ENCODE data around the gene MMP17. TPM values are rescaled to one million over a fixed set of nuclear protein-coding genes. Genes with fewer than 3 reads are reported as not detected.
A peak's percentile ranks its signal among the peaks of the same experiment; 100 is the strongest.

MMP17 gene
- total and polyA plus RNA-seq, 9 donors = 0.78 to 15.6 (median 13.3) TPM

DNA sequence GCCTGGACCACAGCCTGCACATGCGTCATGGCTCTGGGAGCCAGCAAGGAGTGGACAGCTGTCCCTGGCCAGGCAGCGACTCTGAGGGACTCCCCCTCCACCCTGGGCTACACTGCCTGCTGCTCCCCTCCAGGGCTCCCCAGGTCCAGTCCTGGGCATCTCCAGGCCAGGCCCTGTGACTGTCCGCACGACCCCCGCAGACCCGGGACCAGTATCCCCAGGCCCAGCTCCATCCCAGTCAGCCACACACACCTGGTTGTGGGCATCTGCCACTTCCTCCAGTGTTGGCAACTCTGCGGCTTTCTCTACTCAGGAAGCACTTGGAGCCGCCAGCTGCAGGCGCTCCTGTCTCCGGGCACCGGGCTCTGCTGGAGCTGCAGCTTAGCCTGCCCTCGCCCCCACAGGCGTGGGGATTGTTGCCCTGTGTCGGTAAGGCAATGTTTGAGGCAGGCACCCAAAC lies 68.6 kb downstream of the MMP17 start:
- Histone ChIP-seq H3K27ac (peak overlapping the region; percentile 98), H3K9me3 (no peaks in the 10 kb centered on the region), H3K4me3 (peak overlapping the region; percentile 60), H3K4me1 (ENCODE audit: insufficient read depth) (peaks cover 9% of the 10 kb centered on the region), H3K36me3 (no peaks in the 10 kb centered on the region), H3K27me3 (no peaks in the 10 kb centered on the region)
- TF ChIP-seq POLR2A (IDR thresholded peaks at IDR 0.05) = no peak
- no peak for TF ChIP-seq EP300 (IDR thresholded peaks at IDR 0.05)
- TF ChIP-seq, protein P1, sequence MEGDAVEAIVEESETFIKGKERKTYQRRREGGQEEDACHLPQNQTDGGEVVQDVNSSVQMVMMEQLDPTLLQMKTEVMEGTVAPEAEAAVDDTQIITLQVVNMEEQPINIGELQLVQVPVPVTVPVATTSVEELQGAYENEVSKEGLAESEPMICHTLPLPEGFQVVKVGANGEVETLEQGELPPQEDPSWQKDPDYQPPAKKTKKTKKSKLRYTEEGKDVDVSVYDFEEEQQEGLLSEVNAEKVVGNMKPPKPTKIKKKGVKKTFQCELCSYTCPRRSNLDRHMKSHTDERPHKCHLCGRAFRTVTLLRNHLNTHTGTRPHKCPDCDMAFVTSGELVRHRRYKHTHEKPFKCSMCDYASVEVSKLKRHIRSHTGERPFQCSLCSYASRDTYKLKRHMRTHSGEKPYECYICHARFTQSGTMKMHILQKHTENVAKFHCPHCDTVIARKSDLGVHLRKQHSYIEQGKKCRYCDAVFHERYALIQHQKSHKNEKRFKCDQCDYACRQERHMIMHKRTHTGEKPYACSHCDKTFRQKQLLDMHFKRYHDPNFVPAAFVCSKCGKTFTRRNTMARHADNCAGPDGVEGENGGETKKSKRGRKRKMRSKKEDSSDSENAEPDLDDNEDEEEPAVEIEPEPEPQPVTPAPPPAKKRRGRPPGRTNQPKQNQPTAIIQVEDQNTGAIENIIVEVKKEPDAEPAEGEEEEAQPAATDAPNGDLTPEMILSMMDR (IDR thresholded peaks at IDR 0.05) = no peak
- WGBS, 3 donors = 51 to 56% (median 54%) methylated on average over 14 of the region's 14 CpGs
- DNase-seq = no peak
- intact Hi-C loops (cut with DNase I) = loop anchor here in 2 of 4 donors (2.0 to 5.0 kb wide), 3 partner anchors 32 to 65 kb away; partner anchors contain the start of gene PUS1 (in 1 of the 2)

DNA sequence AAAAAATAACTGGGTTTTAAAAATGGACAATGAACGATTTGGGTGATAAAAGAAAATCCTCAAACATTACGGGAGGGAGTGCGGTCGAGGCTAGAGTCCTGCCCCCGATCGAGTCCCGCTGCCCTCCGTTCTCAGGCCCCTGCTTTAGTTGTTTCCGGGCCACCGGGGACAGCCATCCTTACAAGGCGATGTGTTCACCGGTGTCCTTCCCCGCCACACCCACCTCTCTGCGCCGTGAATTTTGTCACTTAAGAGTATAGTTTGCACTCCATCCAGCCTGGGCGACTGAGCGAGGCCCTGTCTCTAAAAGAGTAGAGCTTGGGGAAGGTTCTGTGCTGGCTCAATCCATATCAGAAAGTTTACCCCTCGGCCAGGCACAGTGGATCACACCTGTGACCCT lies 69.1 kb downstream of the MMP17 start:
- H3K27me3 ChIP-seq = no peaks in the 10 kb centered on the region
- H3K36me3 ChIP-seq = no peaks in the 10 kb centered on the region
- WGBS, 3 donors = 85 to 89% (median 85%) methylated on average over 18 of the region's 18 CpGs
- peak overlapping the region; percentile 98 for H3K27ac ChIP-seq
- DNase-seq = peak in 4 of 5 donors; percentile 44 to 59 (median 50)
- no peak for TF ChIP-seq POLR2A (IDR thresholded peaks at IDR 0.05)
- TF ChIP-seq, protein P1 (IDR thresholded peaks at IDR 0.05) = no peak
- TF ChIP-seq EP300 (IDR thresholded peaks at IDR 0.05) = no peak
- peaks cover 10% of the 10 kb centered on the region for H3K4me1 ChIP-seq (ENCODE audit: insufficient read depth)
- no peaks in the 10 kb centered on the region for H3K9me3 ChIP-seq
- H3K4me3 ChIP-seq = no peak overlapping the region
- intact Hi-C loops (cut with DNase I) = loop anchor here in 2 of 4 donors (2.0 to 5.0 kb wide), 3 partner anchors 32 to 65 kb away; partner anchors contain the start of gene PUS1 (in 1 of the 2)

DNA sequence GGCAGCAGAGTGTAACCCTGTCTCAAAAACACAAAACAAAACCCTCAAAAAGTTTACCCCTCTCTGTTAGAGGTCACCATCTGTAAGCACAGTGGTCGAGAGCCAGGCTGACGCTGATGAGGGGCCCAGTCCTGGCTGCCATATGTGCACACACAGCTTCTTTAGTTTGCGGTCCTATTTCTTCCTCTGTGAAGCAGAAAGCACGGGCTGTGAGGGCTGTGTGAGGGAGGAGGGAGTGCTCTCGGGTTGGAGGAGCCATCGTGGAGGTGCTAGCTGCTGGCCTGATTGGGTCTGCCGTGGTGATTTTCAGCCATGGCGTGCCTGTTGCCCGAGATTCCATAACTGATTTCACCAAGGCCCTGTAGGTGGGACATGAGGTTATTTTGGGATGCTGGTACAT lies 69.7 kb downstream of the MMP17 start:
- H3K36me3 ChIP-seq = no peaks in the 10 kb centered on the region
- 77 to 83% (median 78%) methylated on average over 9 of the region's 9 CpGs for WGBS, 3 donors
- H3K27me3 ChIP-seq = no peaks in the 10 kb centered on the region
- H3K9me3 ChIP-seq = no peaks in the 10 kb centered on the region
- peak overlapping the region in 1 of 2 donors; percentile 98 for H3K27ac ChIP-seq
- no peak overlapping the region for H3K4me3 ChIP-seq
- H3K4me1 ChIP-seq (ENCODE audit: insufficient read depth) = peaks cover 11% of the 10 kb centered on the region
- intact Hi-C loops (cut with DNase I) = loop anchor here in 2 of 4 donors (2.0 to 5.0 kb wide), 3 partner anchors 31 to 66 kb away; partner anchors contain the start of gene PUS1 (in 1 of the 2)
- DNase-seq = peak in 2 of 5 donors; percentile 27 to 34
- TF ChIP-seq, protein P1 (IDR thresholded peaks at IDR 0.05) = no peak
- no peak for TF ChIP-seq POLR2A (IDR thresholded peaks at IDR 0.05)
- no peak for TF ChIP-seq EP300 (IDR thresholded peaks at IDR 0.05)

DNA sequence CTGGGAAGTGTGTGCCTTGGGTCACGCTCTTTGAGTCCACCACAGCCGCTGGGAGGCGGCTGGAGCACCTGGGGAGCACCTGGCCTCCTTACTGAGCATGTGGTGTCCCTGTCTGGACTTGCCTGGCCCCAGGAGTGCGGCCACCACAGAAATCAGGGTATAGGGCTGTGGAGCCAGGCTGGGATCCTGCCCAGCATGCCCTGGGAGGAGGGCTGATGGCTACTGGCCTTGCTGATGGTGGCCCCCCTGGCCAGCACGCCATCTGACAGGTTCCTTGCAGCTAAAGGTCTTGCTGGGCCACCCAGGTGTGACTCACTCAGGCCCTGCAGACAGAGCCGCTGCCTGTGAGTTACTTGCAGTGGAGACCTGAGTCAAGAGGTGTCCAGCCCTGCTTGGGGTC lies 72.2 kb downstream of the MMP17 start:
- Histone ChIP-seq H3K27ac (no peak overlapping the region), H3K4me1 (ENCODE audit: insufficient read depth) (peaks cover 17% of the 10 kb centered on the region), H3K4me3 (no peak overlapping the region), H3K27me3 (no peaks in the 10 kb centered on the region), H3K9me3 (no peaks in the 10 kb centered on the region), H3K36me3 (no peaks in the 10 kb centered on the region)
- no peak for TF ChIP-seq EP300 (IDR thresholded peaks at IDR 0.05)
- TF ChIP-seq POLR2A (IDR thresholded peaks at IDR 0.05) = no peak
- TF ChIP-seq, protein P1 (IDR thresholded peaks at IDR 0.05) = no peak
- 73 to 91% (median 87%) methylated on average over 6 of the region's 6 CpGs for WGBS, 3 donors
- intact Hi-C loops (cut with DNase I) = no loop called here
- DNase-seq = peak in 1 of 5 donors; percentile 24

Small RNA genes within 50 kb of the gene (small RNA-seq; reads per million reads assigned to genes)
- gene RNA5SP378 (not detected), gene RNU6-1017P (not detected)

Other genes starting within 250 kb of the MMP17 start
- 10 to 100 TPM; 32.6 to 54.4 (median 49.4) TPM for gene SFSWAP, start 117.3 kb upstream of the MMP17 start, total RNA-seq
- gene SFSWAP, start 117.3 kb upstream of the MMP17 start, polyA plus RNA-seq = 10 to 100 TPM; 27.6 to 38.5 TPM
- 10 to 100 TPM; 15.9 to 70.1 (median 50.7) TPM for gene ULK1, start 66.2 kb downstream of the MMP17 start, total RNA-seq
- gene ULK1, start 66.2 kb downstream of the MMP17 start, polyA plus RNA-seq = 10 to 100 TPM in 1 of 2 donors, 1 to 10 TPM in 1; 4.5 to 44.7 TPM
- 10 to 100 TPM; 11.4 to 34.7 (median 19.3) TPM for gene PUS1, start 100.9 kb downstream of the MMP17 start, total RNA-seq
- gene PUS1, start 100.9 kb downstream of the MMP17 start, polyA plus RNA-seq = 10 to 100 TPM in 1 of 2 donors, 1 to 10 TPM in 1; 3.5 to 10.6 TPM
- gene EP400, start 121.5 kb downstream of the MMP17 start, total RNA-seq = 10 to 100 TPM; 20.3 to 60.7 (median 50.4) TPM
- 10 to 100 TPM; 19.6 to 33.4 TPM for gene EP400, start 121.5 kb downstream of the MMP17 start, polyA plus RNA-seq

Measured in ovary (tissue), 9 donors.